ENCODE data around the gene MAB21L4.

GRCh38 chr2:240909216-240909974 lies 13.4 kb upstream of the MAB21L4 start:
- TF ChIP-seq ZNF792 (tag by site-specific recombination; IDR thresholded peaks at IDR 0.05) (no peak), ZNF350 (tag by site-specific recombination; IDR thresholded peaks at IDR 0.05) (no peak), ZNF10 (tag by site-specific recombination; IDR thresholded peaks at IDR 0.05) (no peak), ZSCAN30 (tag by site-specific recombination; IDR thresholded peaks at IDR 0.05) (no peak), ZFP69B (tag by site-specific recombination; IDR thresholded peaks at IDR 0.05) (no peak), ZNF76 (tag by site-specific recombination; IDR thresholded peaks at IDR 0.05; ENCODE audit: borderline replicate concordance, low read depth) (no peak), ZNF274 (IDR thresholded peaks at IDR 0.05; ENCODE audit: low read length) (no peak), ZNF274 (tag by site-specific recombination; IDR thresholded peaks at IDR 0.05; ENCODE audit: borderline replicate concordance) (no peak), ZBTB6 (tag by site-specific recombination; IDR thresholded peaks at IDR 0.05) (no peak)
